Activated naive CD8-positive, alpha-beta T cell treated with anti-CD3 and anti-CD28 coated beads for 36 hours (primary cell): ENCODE measurements around the gene TCF7L2. TPM values are rescaled to one million over a fixed set of nuclear protein-coding genes. Genes with fewer than 3 reads are reported as not detected.
"Not testable (repeated sequence)": the region's sequence is repeated elsewhere in the genome, so short reads cannot be mapped to it uniquely, and the experiment has no call there.

Source experiments
- DNase-seq: peaks from one replicate; pipeline ENCODE4 v3.0.0; 2021
- H3K27ac Mint-ChIP-seq: one replicate; pipeline ENCODE4 v1.8.0; 2022; ENCODE audit warnings: mild to moderate bottlenecking, moderate library complexity, mixed read lengths
- H3K27me3 Mint-ChIP-seq: one replicate; pipeline ENCODE4 v1.8.0; 2022; ENCODE audit warnings: mild to moderate bottlenecking, mixed read lengths
- H3K36me3 Mint-ChIP-seq: one replicate; pipeline ENCODE4 v1.8.0; 2021; ENCODE audit warnings: mild to moderate bottlenecking, mixed read lengths
- H3K4me1 Mint-ChIP-seq: one replicate; pipeline ENCODE4 v1.8.0; 2021; ENCODE audit warnings: mixed read lengths
- H3K4me3 Mint-ChIP-seq: one replicate; pipeline ENCODE4 v1.8.0; 2022; ENCODE audit warnings: mild to moderate bottlenecking, moderate library complexity, mixed read lengths
- H3K9me3 Mint-ChIP-seq: one replicate; pipeline ENCODE4 v1.8.0; 2022; ENCODE audit warnings: mixed read lengths
- total RNA-seq, 2 experiments: library from RNA; stranded (reverse); gene quantifications; one replicate each; pipeline ENCODE4 v1.2.3, GENCODE V29; 2021

The TCF7L2 gene
- total RNA-seq, 2 experiments from 2014 or later: 1.1 to 1.5 TPM

- Mint-ChIP-seq H3K4me3 (no peak overlapping the region), H3K4me1 (peaks cover 35% of the 10 kb centered on the region), H3K27me3 (no peaks in the 10 kb centered on the region), H3K27ac (no peak overlapping the region), H3K36me3 (peaks cover 31% of the 10 kb centered on the region), H3K9me3 (peaks cover 13% of the 10 kb centered on the region)
- no peak for DNase-seq
Observed at GRCh38 chr10:113097036-113097435, 147.0 kb downstream of the TCF7L2 start.

- Mint-ChIP-seq H3K36me3 (peaks cover 11% of the 10 kb centered on the region), H3K4me1 (peaks cover 18% of the 10 kb centered on the region), H3K4me3 (no peak overlapping the region), H3K9me3 (no peaks in the 10 kb centered on the region), H3K27ac (no peak overlapping the region), H3K27me3 (no peaks in the 10 kb centered on the region)
- DNase-seq: no peak
Observed at GRCh38 chr10:113099431-113100183, 149.6 kb downstream of the TCF7L2 start.

GRCh38 chr10:113100281-113100680, 150.2 kb downstream of the TCF7L2 start:
- no peak for DNase-seq
- Mint-ChIP-seq H3K27me3 (no peaks in the 10 kb centered on the region), H3K4me3 (no peak overlapping the region), H3K9me3 (no peaks in the 10 kb centered on the region), H3K27ac (no peak overlapping the region), H3K4me1 (peaks cover 14% of the 10 kb centered on the region), H3K36me3 (peaks cover 8% of the 10 kb centered on the region)

GRCh38 chr10:113103131-113103840, 153.2 kb downstream of the TCF7L2 start:
- H3K4me3 Mint-ChIP-seq: no peak overlapping the region
- no peaks in the 10 kb centered on the region for H3K27me3 Mint-ChIP-seq
- no peak overlapping the region for H3K27ac Mint-ChIP-seq
- H3K9me3 Mint-ChIP-seq: no peaks in the 10 kb centered on the region
- no peak for DNase-seq
- H3K36me3 Mint-ChIP-seq: no peaks in the 10 kb centered on the region
- no peaks in the 10 kb centered on the region for H3K4me1 Mint-ChIP-seq

GRCh38 chr10:113104047-113104446, 154.0 kb downstream of the TCF7L2 start:
- Mint-ChIP-seq H3K4me3 (no peak overlapping the region), H3K27ac (no peak overlapping the region), H3K36me3 (no peaks in the 10 kb centered on the region), H3K27me3 (no peaks in the 10 kb centered on the region), H3K9me3 (no peaks in the 10 kb centered on the region), H3K4me1 (no peaks in the 10 kb centered on the region)
- DNase-seq: no peak

GRCh38 chr10:113108194-113108835, 158.3 kb downstream of the TCF7L2 start:
- Mint-ChIP-seq H3K4me3 (no peak overlapping the region), H3K27ac (no peak overlapping the region), H3K36me3 (no peaks in the 10 kb centered on the region), H3K9me3 (no peaks in the 10 kb centered on the region), H3K4me1 (no peaks in the 10 kb centered on the region), H3K27me3 (peaks cover 4% of the 10 kb centered on the region)
- DNase-seq: peak; percentile 29

- no peaks in the 10 kb centered on the region for H3K36me3 Mint-ChIP-seq
- no peaks in the 10 kb centered on the region for H3K9me3 Mint-ChIP-seq
- H3K27ac Mint-ChIP-seq: no peak overlapping the region
- DNase-seq: no peak
- H3K4me1 Mint-ChIP-seq: no peaks in the 10 kb centered on the region
- no peak overlapping the region for H3K4me3 Mint-ChIP-seq
- H3K27me3 Mint-ChIP-seq: peaks cover 7% of the 10 kb centered on the region
Observed at GRCh38 chr10:113108948-113109347, 158.9 kb downstream of the TCF7L2 start.

GRCh38 chr10:113109482-113109881, 159.4 kb downstream of the TCF7L2 start:
- DNase-seq, H3K4me1 Mint-ChIP-seq, H3K4me3 Mint-ChIP-seq, H3K9me3 Mint-ChIP-seq, H3K27ac Mint-ChIP-seq, H3K27me3 Mint-ChIP-seq, H3K36me3 Mint-ChIP-seq: not testable (repeated sequence)

- Mint-ChIP-seq H3K27ac (no peak overlapping the region), H3K4me3 (no peak overlapping the region), H3K9me3 (no peaks in the 10 kb centered on the region), H3K36me3 (no peaks in the 10 kb centered on the region), H3K27me3 (peaks cover 7% of the 10 kb centered on the region), H3K4me1 (no peaks in the 10 kb centered on the region)
- no peak for DNase-seq
Observed at GRCh38 chr10:113111260-113111659, 161.2 kb downstream of the TCF7L2 start.

- H3K4me1 Mint-ChIP-seq: no peaks in the 10 kb centered on the region
- peaks cover 7% of the 10 kb centered on the region for H3K27me3 Mint-ChIP-seq
- DNase-seq: no peak
- H3K9me3 Mint-ChIP-seq: no peaks in the 10 kb centered on the region
- no peak overlapping the region for H3K4me3 Mint-ChIP-seq
- H3K36me3 Mint-ChIP-seq: no peaks in the 10 kb centered on the region
- H3K27ac Mint-ChIP-seq: no peak overlapping the region
Observed at GRCh38 chr10:113111900-113112853, 162.1 kb downstream of the TCF7L2 start.

- no peak overlapping the region for H3K4me3 Mint-ChIP-seq
- H3K27ac Mint-ChIP-seq: no peak overlapping the region
- no peaks in the 10 kb centered on the region for H3K9me3 Mint-ChIP-seq
- H3K36me3 Mint-ChIP-seq: peaks cover 2% of the 10 kb centered on the region
- no peak for DNase-seq
- peaks cover 7% of the 10 kb centered on the region for H3K27me3 Mint-ChIP-seq
- H3K4me1 Mint-ChIP-seq: no peaks in the 10 kb centered on the region
Observed at GRCh38 chr10:113113241-113113640, 163.2 kb downstream of the TCF7L2 start.

- Mint-ChIP-seq H3K9me3 (no peaks in the 10 kb centered on the region), H3K4me1 (no peaks in the 10 kb centered on the region), H3K4me3 (no peak overlapping the region), H3K36me3 (peaks cover 3% of the 10 kb centered on the region), H3K27ac (no peak overlapping the region), H3K27me3 (peaks cover 7% of the 10 kb centered on the region)
- no peak for DNase-seq
Observed at GRCh38 chr10:113113918-113114317, 163.9 kb downstream of the TCF7L2 start.

GRCh38 chr10:113115556-113115955, 165.5 kb downstream of the TCF7L2 start:
- Mint-ChIP-seq H3K27me3 (peaks cover 7% of the 10 kb centered on the region), H3K4me3 (no peak overlapping the region), H3K36me3 (peaks cover 3% of the 10 kb centered on the region), H3K9me3 (no peaks in the 10 kb centered on the region), H3K27ac (no peak overlapping the region), H3K4me1 (no peaks in the 10 kb centered on the region)
- no peak for DNase-seq

- Mint-ChIP-seq H3K27ac (no peak overlapping the region), H3K9me3 (no peaks in the 10 kb centered on the region), H3K27me3 (peaks cover 5% of the 10 kb centered on the region), H3K4me1 (no peaks in the 10 kb centered on the region), H3K4me3 (no peak overlapping the region), H3K36me3 (peaks cover 3% of the 10 kb centered on the region)
- no peak for DNase-seq
Observed at GRCh38 chr10:113118882-113119281, 168.8 kb downstream of the TCF7L2 start.
